SJSA1 (cell line): ENCODE data around the gene SLC37A2. TPM values are rescaled to one million over a fixed set of nuclear protein-coding genes. Genes with fewer than 3 reads are reported as not detected.

Source experiments
- DNase-seq, 2 experiments: peaks; one replicate each; pipeline ENCODE4 v3.0.0-alpha.2; 2015 to 2020; ENCODE audit warnings: low spot score in 2 of 2, low read depth in 1 of 2
- H3K27ac ChIP-seq: fragments of 250-450 bp; sonication (Bioruptor Pico); 2 replicates; pipeline ENCODE4 v1.5.1; 2020; ENCODE audit warnings: mild to moderate bottlenecking, moderate library complexity
- H3K27me3 ChIP-seq: fragments of 250-450 bp; sonication (Bioruptor Pico); replicated peaks from 2 replicates; pipeline ENCODE4 v1.5.1; 2020; ENCODE audit warnings: mild to moderate bottlenecking, moderate library complexity
- H3K36me3 ChIP-seq: fragments of 250-450 bp; sonication (Bioruptor Pico); 2 replicates; pipeline ENCODE4 v1.5.1; 2020; ENCODE audit warnings: mild to moderate bottlenecking
- H3K4me1 ChIP-seq: fragments of 250-450 bp; sonication (Bioruptor Pico); replicated peaks from 2 replicates; pipeline ENCODE4 v1.6.1; 2021; ENCODE audit warnings: mild to moderate bottlenecking
- H3K4me3 ChIP-seq: fragments of 250-450 bp; sonication (Bioruptor Pico); 2 replicates; pipeline ENCODE4 v1.5.1; 2020; ENCODE audit warnings: mild to moderate bottlenecking
- H3K9me3 ChIP-seq: fragments of 250-450 bp; sonication (Bioruptor Pico); replicated peaks from 2 replicates; pipeline ENCODE4 v1.5.1; 2020; ENCODE audit warnings: mild to moderate bottlenecking
- total RNA-seq: library from RNA; depleted of rRNA; stranded (reverse); fragments of >200 nt; shearing (Covaris generic); gene quantifications from 2 replicates; pipeline ENCODE4 v1.2.3, GENCODE V29; 2014

The SLC37A2 gene
- total RNA-seq, 1 experiment from 2014 or later, result 0.18 TPM

DNA sequence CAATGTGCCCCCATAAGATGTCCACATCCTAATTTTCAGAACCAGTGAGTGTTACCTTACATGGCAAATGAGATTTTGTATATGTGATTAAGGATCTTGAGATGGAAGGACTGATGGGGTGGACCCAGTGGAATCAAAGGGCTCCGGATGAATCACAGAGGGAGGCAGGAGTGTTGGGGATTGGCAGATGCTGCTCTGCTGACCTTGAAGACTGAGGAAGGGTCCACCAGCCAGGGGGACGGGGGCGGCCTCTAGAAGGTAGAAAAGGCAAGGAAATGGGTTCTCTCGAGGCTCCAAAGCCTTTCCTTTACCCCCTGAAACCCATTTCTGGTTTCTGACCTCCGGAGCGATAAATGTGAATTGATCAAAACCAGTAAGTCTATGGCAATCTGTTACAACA, 29.6 kb downstream of the SLC37A2 start:
- no peaks in the 10 kb centered on the region for H3K36me3 ChIP-seq
- H3K4me1 ChIP-seq, result no peaks in the 10 kb centered on the region
- no peak overlapping the region for H3K27ac ChIP-seq
- no peak overlapping the region for H3K4me3 ChIP-seq
- DNase-seq, result no peak
- H3K27me3 ChIP-seq, result no peaks in the 10 kb centered on the region
- H3K9me3 ChIP-seq, result no peaks in the 10 kb centered on the region

DNA sequence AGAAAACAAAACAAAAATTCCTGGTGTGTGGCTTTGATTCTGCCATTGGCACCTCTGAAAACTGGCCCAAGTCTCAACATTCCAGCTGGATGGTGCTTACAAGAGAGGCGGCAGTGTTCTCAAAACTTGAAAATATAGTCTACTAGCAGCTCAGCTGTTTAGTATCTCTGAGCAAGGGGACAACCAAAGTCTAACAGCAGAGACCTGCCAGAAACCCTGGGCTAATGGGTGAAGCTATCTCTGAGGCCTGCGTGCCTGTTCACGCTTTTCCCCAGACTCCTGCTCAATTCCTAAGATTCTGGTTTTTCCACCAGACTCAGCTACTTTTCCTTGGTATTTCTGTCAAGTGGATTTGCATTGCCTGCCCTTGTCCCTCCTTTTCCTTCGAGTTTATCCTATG, 30.4 kb downstream of the SLC37A2 start:
- Histone ChIP-seq H3K27ac (no peak overlapping the region), H3K27me3 (no peaks in the 10 kb centered on the region), H3K4me1 (no peaks in the 10 kb centered on the region), H3K4me3 (no peak overlapping the region), H3K36me3 (no peaks in the 10 kb centered on the region), H3K9me3 (no peaks in the 10 kb centered on the region)
- DNase-seq, result no peak

DNA sequence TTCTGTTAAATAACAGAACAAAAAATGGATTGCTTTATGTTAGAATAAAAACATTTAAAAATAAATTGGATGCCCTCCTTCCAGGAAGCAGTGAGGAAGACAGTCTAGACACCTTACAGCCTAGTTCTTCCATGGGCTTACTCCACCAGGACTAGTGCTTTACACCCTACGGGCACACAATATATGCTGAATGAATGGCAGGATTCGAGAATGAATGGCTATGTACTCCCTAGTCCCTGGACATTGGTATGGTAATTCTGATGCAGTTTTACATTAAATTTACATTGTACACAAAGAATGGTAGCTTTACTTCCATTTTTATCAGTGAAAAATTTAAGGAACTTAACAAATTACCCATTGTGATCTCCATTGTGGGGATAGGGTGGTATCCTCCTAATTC, 31.6 kb downstream of the SLC37A2 start:
- no peaks in the 10 kb centered on the region for H3K36me3 ChIP-seq
- H3K4me3 ChIP-seq, result no peak overlapping the region
- no peaks in the 10 kb centered on the region for H3K4me1 ChIP-seq
- DNase-seq, result no peak
- no peak overlapping the region for H3K27ac ChIP-seq
- no peaks in the 10 kb centered on the region for H3K27me3 ChIP-seq
- no peaks in the 10 kb centered on the region for H3K9me3 ChIP-seq

DNA sequence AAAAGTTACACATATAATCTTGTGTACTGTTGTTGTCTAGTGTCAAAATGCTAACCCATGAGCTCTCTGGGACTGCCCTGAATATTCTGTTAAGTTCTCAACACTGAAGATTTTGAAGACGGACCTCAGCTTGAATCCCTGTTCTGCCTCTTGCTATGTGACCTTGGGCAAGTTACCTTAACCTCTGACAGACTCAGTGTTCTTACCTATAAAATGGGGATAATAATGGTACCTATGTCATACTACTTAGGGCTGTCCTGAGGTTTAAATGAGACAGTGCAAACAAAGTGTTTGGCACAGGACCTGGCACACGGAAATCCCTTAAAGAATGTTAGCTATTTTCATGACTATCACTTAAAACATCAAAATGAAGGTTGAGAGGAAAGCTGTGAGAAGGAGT, 37.0 kb downstream of the SLC37A2 start:
- Histone ChIP-seq H3K4me3 (no peak overlapping the region), H3K27ac (no peak overlapping the region), H3K9me3 (no peaks in the 10 kb centered on the region), H3K4me1 (no peaks in the 10 kb centered on the region), H3K27me3 (no peaks in the 10 kb centered on the region), H3K36me3 (no peaks in the 10 kb centered on the region)
- DNase-seq, result no peak

GRCh38 chr11:125101596-125101995, 38.5 kb downstream of the SLC37A2 start:
- H3K27me3 ChIP-seq, result no peaks in the 10 kb centered on the region
- H3K9me3 ChIP-seq, result no peaks in the 10 kb centered on the region
- no peaks in the 10 kb centered on the region for H3K4me1 ChIP-seq
- H3K36me3 ChIP-seq, result no peaks in the 10 kb centered on the region
- no peak overlapping the region for H3K4me3 ChIP-seq
- DNase-seq, result no peak
- H3K27ac ChIP-seq, result no peak overlapping the region

- DNase-seq, result no peak
- no peak overlapping the region for H3K27ac ChIP-seq
- H3K4me3 ChIP-seq, result no peak overlapping the region
- H3K4me1 ChIP-seq, result no peaks in the 10 kb centered on the region
- H3K9me3 ChIP-seq, result no peaks in the 10 kb centered on the region
- H3K27me3 ChIP-seq, result no peaks in the 10 kb centered on the region
- H3K36me3 ChIP-seq, result no peaks in the 10 kb centered on the region
Measured at GRCh38 chr11:125102025-125102424, 38.9 kb downstream of the SLC37A2 start.

DNA sequence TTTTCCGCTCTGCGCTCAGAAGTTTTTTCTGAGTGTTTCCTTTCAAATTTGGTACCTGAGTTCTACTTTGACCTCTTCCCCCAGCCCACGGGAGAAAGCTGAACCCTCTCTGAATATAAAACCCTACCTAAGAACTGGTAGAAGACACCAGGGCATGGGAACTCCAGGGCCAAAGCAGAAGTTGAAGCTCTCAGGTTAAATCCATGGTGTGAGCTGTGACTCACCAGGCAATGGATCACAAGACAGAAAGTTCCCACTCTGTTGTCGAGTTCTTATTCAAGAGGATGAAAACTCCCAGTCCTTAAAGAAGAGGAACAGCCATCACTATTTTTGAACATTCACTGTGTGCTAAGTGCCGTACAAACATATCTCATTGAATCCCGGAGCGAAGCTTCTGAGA, 39.4 kb downstream of the SLC37A2 start:
- H3K36me3 ChIP-seq, result no peaks in the 10 kb centered on the region
- no peak for DNase-seq
- H3K4me1 ChIP-seq, result no peaks in the 10 kb centered on the region

GRCh38 chr11:125105926-125106325, 42.8 kb downstream of the SLC37A2 start:
- no peaks in the 10 kb centered on the region for H3K9me3 ChIP-seq
- H3K4me1 ChIP-seq, result no peaks in the 10 kb centered on the region
- H3K36me3 ChIP-seq, result no peaks in the 10 kb centered on the region
- no peaks in the 10 kb centered on the region for H3K27me3 ChIP-seq
- no peak overlapping the region for H3K4me3 ChIP-seq
- H3K27ac ChIP-seq, result no peak overlapping the region
- no peak for DNase-seq

More for the DNA sequence above, 39.4 kb downstream of the SLC37A2 start:
- H3K27ac ChIP-seq, result no peak overlapping the region
- H3K4me3 ChIP-seq, result no peak overlapping the region
- no peaks in the 10 kb centered on the region for H3K9me3 ChIP-seq
- H3K27me3 ChIP-seq, result no peaks in the 10 kb centered on the region

- Histone ChIP-seq H3K27ac (no peak overlapping the region), H3K27me3 (no peaks in the 10 kb centered on the region), H3K36me3 (no peaks in the 10 kb centered on the region), H3K9me3 (no peaks in the 10 kb centered on the region), H3K4me1 (peaks cover 5% of the 10 kb centered on the region), H3K4me3 (no peak overlapping the region)
- no peak for DNase-seq
Measured at GRCh38 chr11:125108469-125108868, 45.4 kb downstream of the SLC37A2 start.

- peaks cover 5% of the 10 kb centered on the region for H3K4me1 ChIP-seq
- no peaks in the 10 kb centered on the region for H3K36me3 ChIP-seq
- no peak for DNase-seq
- no peak overlapping the region for H3K27ac ChIP-seq
- H3K9me3 ChIP-seq, result no peaks in the 10 kb centered on the region
- H3K4me3 ChIP-seq, result peak overlapping the region; percentile 64
- H3K27me3 ChIP-seq, result no peaks in the 10 kb centered on the region
Measured at GRCh38 chr11:125110506-125110905, 47.4 kb downstream of the SLC37A2 start.

DNA sequence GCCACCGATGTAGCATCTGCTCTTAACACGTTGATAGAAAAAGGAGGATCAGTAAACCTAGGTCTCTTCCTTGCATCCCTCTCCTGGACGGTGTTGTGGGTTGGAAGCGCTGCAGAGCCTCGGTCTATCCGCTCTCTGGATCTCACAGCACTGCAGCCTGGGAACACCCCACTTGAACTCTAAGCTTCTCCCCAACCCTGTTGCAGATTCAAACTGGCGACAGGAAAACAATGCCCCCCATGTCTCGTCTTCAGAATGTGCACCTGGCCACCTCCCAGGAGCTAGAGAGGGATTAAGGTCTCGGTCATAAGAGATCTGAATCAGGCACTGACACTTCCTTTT, 47.9 kb downstream of the SLC37A2 start:
- no peaks in the 10 kb centered on the region for H3K36me3 ChIP-seq
- DNase-seq, result no peak
- H3K4me3 ChIP-seq, result peak overlapping the region; percentile 64
- H3K9me3 ChIP-seq, result no peaks in the 10 kb centered on the region
- no peak overlapping the region; the same call in 1 of the 2 replicates for H3K27ac ChIP-seq
- peaks cover 5% of the 10 kb centered on the region for H3K4me1 ChIP-seq
- no peaks in the 10 kb centered on the region for H3K27me3 ChIP-seq

DNA sequence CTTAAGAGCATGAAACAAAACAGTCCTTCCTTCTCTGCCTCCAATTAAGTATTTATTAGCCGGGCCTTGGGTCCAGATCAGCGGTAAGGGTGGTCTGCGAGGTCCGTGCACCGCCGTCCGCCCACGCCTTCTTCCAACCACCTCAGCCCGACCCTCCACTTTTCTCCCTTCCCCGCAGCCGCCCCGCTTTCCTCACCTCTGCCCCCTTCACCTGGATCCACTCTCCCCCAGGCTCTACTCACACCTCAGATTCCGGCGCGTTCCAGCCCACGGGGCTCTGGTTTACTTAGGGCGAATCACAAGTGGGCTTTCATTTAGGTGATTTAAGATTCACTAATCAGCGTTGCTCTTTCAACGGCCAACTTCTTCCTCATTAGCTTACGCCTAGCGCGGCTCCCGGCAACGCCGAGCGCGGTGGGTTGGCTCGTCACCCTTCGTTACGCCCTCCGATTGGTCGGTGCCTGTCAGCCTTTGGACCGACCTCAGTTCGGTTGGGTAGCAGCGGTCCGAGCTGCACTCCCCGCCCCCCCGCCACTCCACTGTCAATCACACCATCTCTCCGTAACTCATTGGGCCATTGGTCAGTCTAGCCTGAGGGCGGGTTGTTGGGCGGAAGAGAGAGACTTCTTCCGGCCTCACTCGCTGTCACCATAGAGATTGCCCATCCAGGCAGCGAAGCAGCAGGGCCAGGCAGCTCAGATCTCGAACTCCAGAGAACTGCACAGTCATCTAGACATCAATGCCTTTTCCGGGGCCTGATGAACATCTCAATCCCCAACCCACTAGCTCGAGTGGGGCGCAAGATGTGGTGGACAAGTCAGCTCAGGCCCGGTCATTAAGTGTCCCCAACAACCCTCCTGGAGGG, 48.5 kb downstream of the SLC37A2 start, which contains the start of gene TMEM218:
Gene TMEM218, minus strand, starts transcription at position 284 of the 865 bp plus-strand sequence. CDS start 9,385 bp downstream, outside the sequence.
- no peaks in the 10 kb centered on the region for H3K27me3 ChIP-seq
- peak; percentile 90 to 96 for DNase-seq
- peak within 1 kb of the TSS; percentile 49 for H3K27ac ChIP-seq
- peaks cover 5% of the 10 kb centered on the region for H3K4me1 ChIP-seq
- no peaks in the 10 kb centered on the region for H3K9me3 ChIP-seq
- peak within 1 kb of the TSS; percentile 64 for H3K4me3 ChIP-seq
- H3K36me3 ChIP-seq, result no peaks in the 10 kb centered on the region

DNA sequence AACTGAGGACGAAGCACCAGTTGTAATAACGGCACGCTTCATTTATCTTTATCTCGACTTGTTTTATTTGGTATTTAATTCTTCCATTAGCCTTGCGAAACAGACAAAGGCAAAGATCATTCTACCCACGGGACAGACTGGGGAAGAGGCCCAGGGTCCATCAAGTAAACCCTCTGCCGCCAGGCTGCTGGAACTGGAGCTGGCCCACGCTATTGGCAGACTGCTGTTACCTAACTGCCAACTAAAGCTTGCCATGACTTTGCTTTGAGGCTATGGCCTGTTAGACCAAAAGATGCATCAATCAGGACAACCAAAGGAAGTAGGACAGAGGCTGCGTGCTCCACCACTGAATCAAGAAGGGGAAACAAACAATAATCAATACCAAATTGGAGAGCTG, 49.1 kb downstream of the SLC37A2 start:
- H3K9me3 ChIP-seq, result no peaks in the 10 kb centered on the region
- H3K4me1 ChIP-seq, result peaks cover 5% of the 10 kb centered on the region
- H3K27me3 ChIP-seq, result no peaks in the 10 kb centered on the region
- no peak for DNase-seq
- peak overlapping the region; percentile 64 for H3K4me3 ChIP-seq
- no peak overlapping the region for H3K27ac ChIP-seq
- H3K36me3 ChIP-seq, result no peaks in the 10 kb centered on the region

GRCh38 chr11:125114518-125114917, 51.4 kb downstream of the SLC37A2 start:
- no peak overlapping the region for H3K27ac ChIP-seq
- H3K4me1 ChIP-seq, result peaks cover 5% of the 10 kb centered on the region
- no peak for DNase-seq

More at GRCh38 chr11:125114518-125114917, 51.4 kb downstream of the SLC37A2 start:
- H3K27me3 ChIP-seq, result no peaks in the 10 kb centered on the region
- no peaks in the 10 kb centered on the region for H3K36me3 ChIP-seq
- no peaks in the 10 kb centered on the region for H3K9me3 ChIP-seq
- H3K4me3 ChIP-seq, result no peak overlapping the region
